ENCODE results near the gene AGPAT4.

The AGPAT4 gene

GRCh38 chr6:161105408-161105807, 168.5 kb downstream of the AGPAT4 start:
- Mint-ChIP-seq H3K36me3 (ENCODE audit: low read depth) (peaks cover 72% of the 10 kb centered on the region), H3K9me3 (no peaks in the 10 kb centered on the region), H3K4me3 (no peak overlapping the region), H3K4me1 (no peaks in the 10 kb centered on the region), H3K27me3 (ENCODE audit: low read depth) (no peaks in the 10 kb centered on the region), H3K27ac (no peak overlapping the region)
- TF ChIP-seq CTCF (IDR thresholded peaks at IDR 0.05; ENCODE audit: unreplicated experiment in 3 of 3), result no peak

- H3K4me1 Mint-ChIP-seq, result no peaks in the 10 kb centered on the region
- H3K9me3 Mint-ChIP-seq, result no peaks in the 10 kb centered on the region
- H3K36me3 Mint-ChIP-seq (ENCODE audit: low read depth), result peaks cover 68% of the 10 kb centered on the region
- no peak for TF ChIP-seq CTCF (IDR thresholded peaks at IDR 0.05; ENCODE audit: unreplicated experiment in 3 of 3)
- no peaks in the 10 kb centered on the region for H3K27me3 Mint-ChIP-seq (ENCODE audit: low read depth)
- H3K27ac Mint-ChIP-seq, result no peak overlapping the region
- H3K4me3 Mint-ChIP-seq, result no peak overlapping the region
Observed at GRCh38 chr6:161104966-161105365, 168.9 kb downstream of the AGPAT4 start.

GRCh38 chr6:161103475-161103874, 170.4 kb downstream of the AGPAT4 start:
- H3K4me3 Mint-ChIP-seq, result no peak overlapping the region
- H3K27me3 Mint-ChIP-seq (ENCODE audit: low read depth), result no peaks in the 10 kb centered on the region
- H3K27ac Mint-ChIP-seq, result no peak overlapping the region
- no peaks in the 10 kb centered on the region for H3K4me1 Mint-ChIP-seq
- peaks cover 63% of the 10 kb centered on the region for H3K36me3 Mint-ChIP-seq (ENCODE audit: low read depth)
- no peak for TF ChIP-seq CTCF (IDR thresholded peaks at IDR 0.05; ENCODE audit: unreplicated experiment in 3 of 3)
- H3K9me3 Mint-ChIP-seq, result no peaks in the 10 kb centered on the region

- Mint-ChIP-seq H3K36me3 (ENCODE audit: low read depth) (peaks cover 59% of the 10 kb centered on the region), H3K9me3 (no peaks in the 10 kb centered on the region), H3K27me3 (ENCODE audit: low read depth) (no peaks in the 10 kb centered on the region), H3K27ac (no peak overlapping the region), H3K4me3 (no peak overlapping the region), H3K4me1 (no peaks in the 10 kb centered on the region)
- TF ChIP-seq CTCF (IDR thresholded peaks at IDR 0.05; ENCODE audit: unreplicated experiment in 3 of 3), result peak in 2 of 3 experiments; percentile 35 to 41
Observed at GRCh38 chr6:161101517-161101916, 172.3 kb downstream of the AGPAT4 start.

- no peak for TF ChIP-seq CTCF (IDR thresholded peaks at IDR 0.05; ENCODE audit: unreplicated experiment in 3 of 3)
- Mint-ChIP-seq H3K4me1 (no peaks in the 10 kb centered on the region), H3K27ac (no peak overlapping the region), H3K4me3 (no peak overlapping the region), H3K9me3 (no peaks in the 10 kb centered on the region), H3K36me3 (ENCODE audit: low read depth) (peaks cover 46% of the 10 kb centered on the region), H3K27me3 (ENCODE audit: low read depth) (no peaks in the 10 kb centered on the region)
Observed at GRCh38 chr6:161100072-161100471, 173.8 kb downstream of the AGPAT4 start.

GRCh38 chr6:161095916-161096315, 177.9 kb downstream of the AGPAT4 start:
- Mint-ChIP-seq H3K4me3 (no peak overlapping the region), H3K27ac (no peak overlapping the region)
- no peak for TF ChIP-seq CTCF (IDR thresholded peaks at IDR 0.05; ENCODE audit: unreplicated experiment in 3 of 3)

More at GRCh38 chr6:161095916-161096315, 177.9 kb downstream of the AGPAT4 start:
- H3K9me3 Mint-ChIP-seq, result no peaks in the 10 kb centered on the region
- H3K4me1 Mint-ChIP-seq, result no peaks in the 10 kb centered on the region
- H3K36me3 Mint-ChIP-seq (ENCODE audit: low read depth), result peaks cover 48% of the 10 kb centered on the region
- H3K27me3 Mint-ChIP-seq (ENCODE audit: low read depth), result no peaks in the 10 kb centered on the region
